ENCODE data around the gene PTPRE.
"Not testable (repeated sequence)": the region's sequence is repeated elsewhere in the genome, so short reads cannot be mapped to it uniquely, and the experiment has no call there.

Gene PTPRE

DNA sequence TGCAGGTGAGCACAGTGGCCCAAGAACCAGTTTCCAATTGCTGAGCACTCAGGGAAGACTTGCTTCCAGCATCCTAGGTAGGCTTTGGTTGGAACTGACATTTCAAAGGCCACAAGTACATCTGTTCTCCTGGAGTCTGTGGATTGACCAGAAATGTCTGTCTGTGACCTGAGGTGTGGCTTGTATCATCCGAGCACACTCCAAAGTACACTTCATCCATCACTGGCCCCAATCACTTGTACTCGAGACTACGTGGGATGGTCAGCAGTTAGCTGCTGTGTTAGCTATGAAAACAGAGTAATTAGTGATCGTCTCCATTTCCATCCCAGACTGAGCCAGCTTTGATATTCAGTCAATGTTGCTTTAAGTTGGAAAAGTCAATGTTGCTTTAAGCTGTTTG, 174.3 kb downstream of the PTPRE start:
- DNase-seq = no peak

DNA sequence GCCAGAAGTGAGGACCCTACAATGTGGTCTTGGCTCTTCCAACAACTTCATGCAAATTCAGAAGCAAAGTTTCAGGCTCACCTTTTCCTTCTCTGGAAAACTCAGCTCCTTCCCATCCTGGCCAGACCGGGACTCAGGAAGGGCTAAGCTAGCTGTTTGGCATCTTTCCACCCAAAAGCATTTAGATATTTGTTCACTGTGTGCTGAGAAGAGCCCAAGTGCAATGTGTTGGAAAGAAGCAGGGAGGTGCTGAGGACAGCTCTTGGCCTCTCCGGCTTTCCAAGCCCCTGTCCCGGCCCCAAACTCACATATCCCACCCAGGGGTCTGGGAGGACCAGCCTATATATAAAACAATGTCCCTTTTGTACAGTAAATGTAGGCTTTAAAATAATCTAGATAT, 174.8 kb downstream of the PTPRE start:
- DNase-seq = no peak

- DNase-seq = no peak
These were observed 176.4 kb downstream of the PTPRE start for GRCh38 chr10:128083191-128083895.

- no peak for DNase-seq
These were observed 177.5 kb downstream of the PTPRE start for GRCh38 chr10:128084364-128084763.

DNA sequence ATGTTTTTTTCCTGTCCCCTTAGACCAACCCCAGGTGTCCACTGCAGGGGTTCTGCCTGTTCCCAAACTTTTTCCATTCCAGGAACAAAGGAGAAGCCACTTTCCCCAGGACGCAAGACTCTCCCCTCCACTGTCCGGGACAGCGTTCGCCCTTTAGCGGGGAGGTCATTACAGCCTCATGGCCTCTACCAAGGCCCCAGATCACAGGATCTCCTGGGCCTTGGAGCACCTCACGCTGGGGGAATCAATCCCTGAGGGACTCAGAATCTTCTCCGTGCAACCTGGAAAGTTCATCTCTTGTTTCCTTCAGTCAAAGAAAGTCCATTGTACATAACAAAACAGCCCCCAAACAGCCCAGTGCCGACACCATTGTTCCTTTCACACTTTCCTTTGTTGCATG, 178.1 kb downstream of the PTPRE start:
- DNase-seq = no peak

GRCh38 chr10:128086003-128086863, 179.3 kb downstream of the PTPRE start:
- DNase-seq = no peak

- no peak for DNase-seq
These were observed 180.4 kb downstream of the PTPRE start for GRCh38 chr10:128087146-128087883.

DNA sequence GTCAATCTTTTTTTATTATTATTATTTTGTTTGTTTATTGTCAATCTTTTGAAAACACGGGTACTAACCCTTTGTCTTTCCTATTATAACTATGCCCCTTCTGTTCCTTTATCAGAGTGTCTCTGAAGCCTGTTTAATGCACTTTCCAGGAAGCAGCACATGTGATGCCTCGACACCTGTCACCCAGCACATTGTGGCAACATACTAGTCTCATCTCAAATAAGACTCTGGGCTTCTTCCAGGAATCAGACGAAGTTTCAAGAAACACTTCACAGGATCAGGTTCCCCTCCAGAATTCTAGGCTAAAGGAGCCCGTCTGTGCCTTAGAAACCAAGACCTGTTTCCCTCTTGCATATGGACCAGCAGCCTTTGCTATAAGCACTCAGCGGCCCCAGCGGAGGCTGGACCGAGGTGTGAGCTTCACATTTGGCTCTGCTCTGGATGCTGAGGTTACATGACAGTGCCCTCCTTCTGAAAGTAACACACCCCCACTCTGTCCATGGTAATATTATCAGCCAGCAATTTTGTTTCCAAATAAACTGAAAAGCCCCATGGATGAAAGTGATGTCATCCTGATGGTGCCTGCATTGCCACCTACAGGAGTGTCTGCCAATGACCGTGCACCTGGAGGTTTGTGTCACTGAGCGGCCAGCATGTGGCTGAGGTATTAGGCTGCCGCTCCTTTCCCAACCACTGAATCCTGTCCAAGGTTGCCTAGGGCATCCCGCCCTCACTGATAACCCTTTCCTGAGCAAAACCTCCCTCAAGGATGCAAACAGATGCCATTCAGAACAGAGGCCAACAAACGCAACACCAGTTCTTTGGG, 181.2 kb downstream of the PTPRE start:
- no peak for DNase-seq

DNA sequence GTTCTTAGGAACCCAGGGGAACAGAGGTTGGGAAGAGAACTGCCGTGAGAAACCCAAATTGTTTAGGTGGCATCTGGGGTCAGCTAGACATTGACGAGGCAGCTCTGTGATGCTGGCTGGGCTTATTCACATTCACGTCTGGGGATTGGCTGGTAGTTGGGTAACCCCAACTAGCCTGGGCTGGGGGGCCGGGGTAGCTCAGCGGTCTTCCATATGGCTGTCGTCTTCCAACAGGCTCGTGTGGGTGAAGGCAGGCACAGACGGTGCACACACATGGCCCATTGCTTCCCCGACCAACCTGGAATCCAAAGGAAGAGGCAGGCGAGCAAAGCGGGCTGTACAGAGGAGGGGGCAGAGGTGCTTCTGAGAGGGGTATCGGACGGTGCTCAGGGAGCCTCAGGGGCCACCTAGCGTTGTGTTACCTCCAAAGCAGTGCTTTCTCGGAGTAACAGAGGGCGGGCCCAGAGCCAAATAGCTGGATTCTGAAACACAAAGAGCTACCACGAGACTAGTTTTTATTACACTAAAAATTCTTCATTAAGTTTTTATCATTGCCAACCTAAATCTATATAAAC, 184.8 kb downstream of the PTPRE start:
- DNase-seq = no peak

GRCh38 chr10:128092454-128092853, 185.6 kb downstream of the PTPRE start:
- DNase-seq = no peak

DNA sequence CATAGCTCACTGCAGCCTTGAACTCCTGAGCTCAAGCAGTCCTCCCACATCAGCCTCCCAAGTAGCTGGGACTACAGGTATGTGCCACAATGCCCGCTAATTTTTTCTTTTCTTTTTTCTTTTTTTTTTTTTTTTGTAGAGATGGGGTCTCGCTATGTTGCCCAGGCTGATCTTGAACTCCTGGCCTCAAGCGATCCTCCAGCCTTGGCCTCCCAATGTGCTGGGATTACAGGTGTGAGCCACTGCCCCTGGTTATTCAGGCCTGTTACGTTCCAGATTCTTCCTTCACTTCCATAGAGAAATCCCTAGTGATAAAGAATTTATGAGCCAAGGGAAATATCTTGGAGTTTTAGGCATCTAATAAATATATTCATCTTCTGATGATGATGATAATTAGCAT, 187.7 kb downstream of the PTPRE start:
- DNase-seq = not testable (repeated sequence)

DNA sequence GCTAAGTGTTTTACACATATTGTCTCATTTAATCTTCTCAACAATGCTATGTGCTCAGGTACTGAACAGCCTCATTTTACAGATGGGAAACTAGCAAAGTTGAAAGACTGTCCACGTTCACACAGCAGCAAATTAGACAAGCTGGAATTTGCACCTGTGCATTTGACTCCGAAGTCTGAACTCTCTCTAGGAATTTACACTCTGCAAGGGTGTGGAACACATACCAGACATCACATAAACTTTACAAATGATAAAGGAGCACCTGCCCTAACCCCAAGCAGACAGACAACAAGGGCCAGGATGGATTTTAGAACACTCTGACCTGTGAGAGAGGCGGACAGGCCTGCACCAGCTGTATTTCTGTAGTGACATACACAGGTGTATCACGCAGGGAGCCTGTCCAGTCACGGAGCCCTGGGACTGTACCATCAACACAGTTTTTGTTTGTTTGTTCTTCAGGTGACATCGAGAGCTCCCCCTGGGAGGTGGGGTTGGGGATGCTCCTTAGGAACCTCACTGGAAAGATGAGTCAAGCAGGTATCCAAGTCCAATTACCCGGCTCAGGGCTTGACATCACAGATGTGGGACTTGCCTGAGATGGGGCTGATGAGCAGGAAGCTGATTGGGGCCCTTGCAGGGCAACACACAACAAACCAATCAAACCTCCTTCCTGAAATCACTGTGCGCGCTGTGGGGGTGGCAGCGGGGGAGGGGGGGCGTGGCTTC, 188.3 kb downstream of the PTPRE start:
- no peak for DNase-seq

DNA sequence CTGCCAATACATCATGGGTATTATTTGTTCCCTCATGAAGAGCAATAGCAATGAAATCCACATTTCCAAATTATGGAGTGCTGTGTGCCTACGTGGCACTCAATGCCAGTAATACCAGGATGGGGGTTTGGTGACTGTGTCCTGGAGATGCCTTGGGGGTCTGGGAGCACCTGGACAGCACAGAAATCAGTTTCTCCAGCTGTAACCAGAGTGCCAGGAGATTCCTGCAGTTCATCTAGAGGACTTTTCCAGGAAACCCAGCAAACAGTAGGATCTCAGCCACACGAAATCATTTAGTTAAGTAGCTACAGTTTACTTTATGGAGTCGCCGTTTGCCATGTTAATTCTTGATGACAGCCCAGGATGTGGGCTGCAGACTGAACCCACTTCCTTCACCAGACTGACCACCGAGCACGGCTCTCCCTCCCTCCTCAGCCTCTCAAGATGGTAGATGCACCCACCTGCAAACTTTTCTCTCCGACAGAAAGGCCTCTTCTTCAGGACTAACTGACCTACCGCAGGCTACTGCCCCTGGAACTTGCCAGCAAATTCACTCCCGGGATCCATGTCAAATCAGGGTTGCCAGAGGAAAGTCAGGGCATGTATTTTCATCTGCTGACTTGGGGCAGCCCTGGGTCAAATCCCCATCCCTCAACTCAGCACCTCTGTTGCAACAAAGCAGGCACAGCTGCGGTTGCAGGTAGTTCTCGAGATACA, 189.0 kb downstream of the PTPRE start:
- DNase-seq = no peak

DNA sequence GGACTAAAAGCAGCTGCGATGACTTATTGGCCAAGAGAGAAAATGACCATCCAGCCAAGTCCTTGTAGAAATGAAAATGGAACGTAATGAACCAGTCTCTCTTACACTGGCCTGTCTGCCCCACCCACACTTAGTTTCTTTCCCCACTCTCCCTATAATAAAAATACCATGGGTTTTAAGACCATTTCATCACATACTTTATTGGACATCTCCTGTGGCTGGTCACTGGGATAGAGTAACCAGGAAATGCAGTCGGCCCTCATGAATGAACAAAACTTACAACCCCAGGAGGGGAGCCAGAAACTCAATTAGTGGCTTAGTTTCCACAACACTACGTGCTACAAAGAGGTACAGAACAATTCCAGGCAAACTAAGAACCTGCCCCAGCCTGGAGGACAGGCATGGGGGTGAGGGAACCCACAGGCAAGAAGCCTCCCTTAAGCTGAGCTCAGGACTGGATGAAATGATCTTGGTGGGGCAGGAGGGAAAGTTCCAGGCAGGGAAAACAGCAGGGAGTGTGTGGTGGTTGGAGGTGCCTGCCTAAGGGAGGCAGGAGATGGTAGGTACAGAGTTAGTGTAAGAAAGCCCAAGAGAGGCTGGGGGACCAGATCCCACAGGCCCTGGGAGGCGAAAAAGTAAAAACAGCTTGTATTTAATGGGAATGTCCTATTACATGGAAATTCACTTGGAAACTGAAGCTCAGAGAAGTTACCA, 189.7 kb downstream of the PTPRE start:
- DNase-seq = no peak

- DNase-seq = no peak
These were observed 190.9 kb downstream of the PTPRE start for GRCh38 chr10:128097783-128098182.

DNA sequence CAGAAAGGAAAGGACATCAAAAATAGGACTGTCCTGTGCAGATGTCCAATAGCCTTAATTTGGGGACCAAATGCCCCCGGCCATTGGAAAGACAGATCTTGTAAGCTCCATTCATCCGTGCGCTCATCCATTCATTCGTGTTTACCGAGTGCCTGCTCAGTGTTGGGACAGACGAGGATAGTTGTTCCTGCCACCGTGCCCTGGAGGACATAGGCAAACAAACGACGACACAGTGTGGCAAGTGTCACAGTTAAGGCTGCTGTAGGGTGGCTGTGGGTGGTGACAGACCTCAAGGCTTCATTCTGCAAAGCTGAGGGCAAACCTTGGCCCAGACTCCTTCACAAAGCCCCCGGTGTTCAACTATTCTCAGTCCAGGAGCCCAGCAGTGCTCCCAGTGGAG, 191.7 kb downstream of the PTPRE start:
- DNase-seq = no peak

DNA sequence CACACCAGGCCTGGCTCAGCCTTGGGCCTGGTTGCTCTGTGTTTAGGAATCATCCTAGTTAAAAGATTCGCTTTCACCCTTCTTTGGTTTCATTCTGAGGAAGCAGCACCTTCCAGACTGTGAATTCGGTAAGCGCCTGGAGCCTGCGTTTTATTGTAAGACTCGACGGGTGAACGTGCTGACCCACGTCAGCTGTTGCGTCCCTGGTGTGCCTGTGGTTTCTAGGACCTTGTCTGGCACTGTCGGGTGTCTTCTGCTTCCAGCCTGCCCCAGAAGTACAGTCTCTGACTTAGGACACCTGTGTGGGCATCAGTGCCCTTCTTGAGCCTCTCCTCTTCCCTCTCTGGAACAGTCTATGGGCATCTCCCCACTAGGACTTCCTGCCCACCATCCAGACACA, 193.0 kb downstream of the PTPRE start:
- DNase-seq = no peak

- no peak for DNase-seq
These were observed 195.0 kb downstream of the PTPRE start for GRCh38 chr10:128101901-128102300.

DNA sequence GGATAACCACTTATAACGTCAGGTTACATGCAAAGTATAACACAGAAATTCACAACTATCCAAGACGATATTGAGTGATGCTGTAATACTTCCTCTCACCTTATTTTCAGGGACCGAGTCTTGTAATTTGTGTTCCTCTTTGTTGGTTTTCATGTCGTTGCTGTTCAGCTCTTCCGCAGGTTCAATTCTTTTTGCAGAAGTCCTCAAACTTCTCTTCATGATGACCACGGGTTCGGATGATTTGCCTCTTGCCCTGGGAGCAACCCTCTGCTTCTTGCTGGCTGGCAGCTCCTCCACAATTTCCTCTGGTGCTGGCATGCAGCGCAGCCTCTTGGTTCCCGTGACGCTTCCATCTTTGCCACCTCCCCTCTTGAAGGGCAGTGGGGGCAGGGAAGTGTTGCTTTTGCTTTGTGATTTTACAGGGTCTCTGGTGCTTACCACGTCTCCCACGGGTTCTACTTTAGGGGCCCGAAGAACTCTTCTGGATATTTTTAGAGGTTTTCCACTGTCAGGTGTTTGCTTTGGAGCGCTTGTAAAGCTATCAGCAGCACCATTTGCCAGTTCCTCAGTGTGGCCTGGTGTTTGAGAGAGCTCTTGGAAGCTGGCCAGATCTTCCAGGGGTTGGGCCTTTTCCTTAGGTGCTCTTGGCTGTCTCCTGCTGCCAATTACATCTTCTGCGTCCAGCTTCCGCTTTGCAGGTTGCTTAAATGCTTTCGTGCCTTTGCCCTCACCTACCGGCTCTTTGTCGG, 195.8 kb downstream of the PTPRE start:
- no peak for DNase-seq
